Neural cell (in vitro differentiated cells): ENCODE data around the gene C2orf69. TPM values are rescaled to one million over a fixed set of nuclear protein-coding genes. Genes with fewer than 3 reads are reported as not detected.

ENCODE experiments used
- H2AFZ ChIP-seq: fragments of 200-600, 300-800 bp; sonication (generic), shearing (Covaris generic); 2 replicates; pipeline ENCODE4 v1.6.0; 2014; ENCODE audit warnings: low read depth, mild to moderate bottlenecking, antibody characterized with exemption, low read length, moderate library complexity
- H3F3A ChIP-seq: fragments of 200-600 bp; shearing (Covaris generic); 2 replicates; pipeline ENCODE4 v1.6.1; 2016; ENCODE audit warnings: mild to moderate bottlenecking, moderate library complexity, mixed read lengths, antibody characterized with exemption, low read length; ENCODE audit not compliant: insufficient read depth, poor library complexity, severe bottlenecking
- H3K27ac ChIP-seq: fragments of 200-600, 300-800 bp; sonication (generic), shearing (Covaris generic); 2 replicates; pipeline ENCODE4 v1.5.1; 2014; ENCODE audit warnings: mild to moderate bottlenecking, low read length, moderate library complexity
- H3K27me3 ChIP-seq: fragments of 300-800, 200-600 bp; sonication (generic), shearing (Covaris generic); 2 replicates; pipeline ENCODE4 v1.6.0; 2014; ENCODE audit warnings: mild to moderate bottlenecking, low read depth, low read length, moderate library complexity; ENCODE audit not compliant: insufficient read depth
- H3K36me3 ChIP-seq: fragments of 300-800, 200-600 bp; sonication (generic), shearing (Covaris generic); 2 replicates; pipeline ENCODE4 v1.5.1; 2014; ENCODE audit warnings: mild to moderate bottlenecking, antibody characterized with exemption, low read length, moderate library complexity; ENCODE audit not compliant: insufficient read depth
- H3K4me2 ChIP-seq: fragments of 300-800, 200-600 bp; sonication (generic), shearing (Covaris generic); 2 replicates; pipeline ENCODE4 v1.6.0; 2014; ENCODE audit warnings: mild to moderate bottlenecking, low read length
- H3K4me3 ChIP-seq: fragments of 300-800, 200-600 bp; sonication (generic), shearing (Covaris generic); 2 replicates; pipeline ENCODE4 v1.5.1; 2014; ENCODE audit warnings: mild to moderate bottlenecking, low read length, moderate library complexity
- H3K79me2 ChIP-seq: fragments of 200-600 bp; shearing (Covaris generic); replicated peaks from 2 replicates; pipeline ENCODE4 v1.6.0; 2014; ENCODE audit warnings: mild to moderate bottlenecking, low read length, moderate library complexity; ENCODE audit not compliant: insufficient read depth
- H3K9ac ChIP-seq: fragments of 300-800, 200-600 bp; sonication (generic), shearing (Covaris generic); 2 replicates; pipeline ENCODE4 v1.6.1; 2016; ENCODE audit warnings: mild to moderate bottlenecking, low read length, mixed read lengths
- H3K9me2 ChIP-seq: fragments of 200-600 bp; shearing (Covaris generic); 2 replicates; pipeline ENCODE4 v1.6.1; 2016; ENCODE audit warnings: mild to moderate bottlenecking, low read length, mixed read lengths; ENCODE audit not compliant: insufficient read depth
- H3K9me3 ChIP-seq: fragments of 200-600, 300-800 bp; sonication (generic), shearing (Covaris generic); 2 replicates; pipeline ENCODE4 v1.6.1; 2016; ENCODE audit warnings: mild to moderate bottlenecking, mixed run types, low read length, moderate library complexity, mixed read lengths
- H4K20me1 ChIP-seq: fragments of 200-600 bp; shearing (Covaris generic); 2 replicates; pipeline ENCODE4 v1.6.1; 2016; ENCODE audit warnings: mild to moderate bottlenecking, mixed run types; ENCODE audit not compliant: insufficient read depth
- CTCF ChIP-seq: fragments of 450-650 bp; IDR thresholded peaks from 2 replicates; pipeline ENCODE4 v1.5.1; 2014; ENCODE audit warnings: antibody characterized with exemption, mild to moderate bottlenecking, moderate library complexity; ENCODE audit not compliant: poor library complexity, severe bottlenecking
- EP300 ChIP-seq: fragments of 450-650 bp; conservative IDR thresholded peaks from 2 replicates; pipeline ENCODE4 v1.6.1; 2014; ENCODE audit warnings: antibody characterized with exemption, mild to moderate bottlenecking, moderate library complexity; ENCODE audit not compliant: poor library complexity, severe bottlenecking
- REST ChIP-seq: IDR thresholded peaks from 2 replicates; pipeline ENCODE4 v1.6.1; 2012; ENCODE audit warnings: borderline replicate concordance
- SMC3 ChIP-seq: fragments of 450-650 bp; conservative IDR thresholded peaks from 2 replicates; pipeline ENCODE4 v1.6.1; 2014; ENCODE audit warnings: antibody characterized with exemption, mild to moderate bottlenecking, moderate library complexity; ENCODE audit not compliant: poor library complexity
- TAF1 ChIP-seq: IDR thresholded peaks from 2 replicates; pipeline ENCODE4 v1.6.1; 2012; ENCODE audit warnings: low read depth
- polyA plus RNA-seq: library from polyadenylated mRNA; depleted of rRNA; stranded (reverse); fragments of >200 nt; gene quantifications from 2 replicates; pipeline ENCODE4 v1.2.3, GENCODE V29; 2014

Gene C2orf69
- polyA plus RNA-seq, 1 donor from 2014 or later: 17.3 TPM

- Histone ChIP-seq H3K36me3 (no peaks in the 10 kb centered on the region), H4K20me1 (no peaks in the 10 kb centered on the region), H3K27me3 (no peaks in the 10 kb centered on the region), H3K27ac (no peak overlapping the region), H3K9me3 (no peaks in the 10 kb centered on the region), H2AFZ (no peak overlapping the region), H3F3A (no peaks in the 10 kb centered on the region), H3K9me2 (no peaks in the 10 kb centered on the region), H3K4me3 (no peak overlapping the region), H3K9ac (no peak overlapping the region), H3K4me2 (no peak overlapping the region), H3K79me2 (no peaks in the 10 kb centered on the region)
- TF ChIP-seq SMC3 (no peak), TAF1 (no peak), REST (no peak)
Observed at GRCh38 chr2:199883474-199884212, 27.4 kb upstream of the C2orf69 start.

- Histone ChIP-seq H3K79me2 (no peaks in the 10 kb centered on the region), H2AFZ (no peak overlapping the region), H3K9me2 (no peaks in the 10 kb centered on the region)
Observed at GRCh38 chr2:199895406-199895805, 15.7 kb upstream of the C2orf69 start.

More at GRCh38 chr2:199895406-199895805, 15.7 kb upstream of the C2orf69 start:
- H3F3A ChIP-seq: no peaks in the 10 kb centered on the region
- H3K9me3 ChIP-seq: no peaks in the 10 kb centered on the region
- no peak overlapping the region for H3K4me3 ChIP-seq
- no peak overlapping the region for H3K9ac ChIP-seq
- no peak overlapping the region for H3K27ac ChIP-seq
- H3K27me3 ChIP-seq: no peaks in the 10 kb centered on the region
- no peaks in the 10 kb centered on the region for H4K20me1 ChIP-seq
- no peak overlapping the region for H3K4me2 ChIP-seq
- TF ChIP-seq REST (no peak), CTCF (no peak), EP300 (no peak), SMC3 (no peak)
- no peaks in the 10 kb centered on the region for H3K36me3 ChIP-seq
